Neural cell (in vitro differentiated cells): ENCODE measurements around the gene SOCS7. TPM values are rescaled to one million over a fixed set of nuclear protein-coding genes. Genes with fewer than 3 reads are reported as not detected.

Source experiments
- H2AFZ ChIP-seq: fragments of 200-600, 300-800 bp; sonication (generic), shearing (Covaris generic); 2 replicates; pipeline ENCODE4 v1.6.0; 2014; ENCODE audit warnings: low read depth, mild to moderate bottlenecking, antibody characterized with exemption, low read length, moderate library complexity
- H3F3A ChIP-seq: fragments of 200-600 bp; shearing (Covaris generic); 2 replicates; pipeline ENCODE4 v1.6.1; 2016; ENCODE audit warnings: mild to moderate bottlenecking, moderate library complexity, mixed read lengths, antibody characterized with exemption, low read length; ENCODE audit not compliant: insufficient read depth, poor library complexity, severe bottlenecking
- H3K27ac ChIP-seq: fragments of 200-600, 300-800 bp; sonication (generic), shearing (Covaris generic); 2 replicates; pipeline ENCODE4 v1.5.1; 2014; ENCODE audit warnings: mild to moderate bottlenecking, low read length, moderate library complexity
- H3K27me3 ChIP-seq: fragments of 300-800, 200-600 bp; sonication (generic), shearing (Covaris generic); 2 replicates; pipeline ENCODE4 v1.6.0; 2014; ENCODE audit warnings: mild to moderate bottlenecking, low read depth, low read length, moderate library complexity; ENCODE audit not compliant: insufficient read depth
- H3K36me3 ChIP-seq: fragments of 300-800, 200-600 bp; sonication (generic), shearing (Covaris generic); 2 replicates; pipeline ENCODE4 v1.5.1; 2014; ENCODE audit warnings: mild to moderate bottlenecking, antibody characterized with exemption, low read length, moderate library complexity; ENCODE audit not compliant: insufficient read depth
- H3K4me2 ChIP-seq: fragments of 300-800, 200-600 bp; sonication (generic), shearing (Covaris generic); 2 replicates; pipeline ENCODE4 v1.6.0; 2014; ENCODE audit warnings: mild to moderate bottlenecking, low read length
- H3K4me3 ChIP-seq: fragments of 300-800, 200-600 bp; sonication (generic), shearing (Covaris generic); 2 replicates; pipeline ENCODE4 v1.5.1; 2014; ENCODE audit warnings: mild to moderate bottlenecking, low read length, moderate library complexity
- H3K79me2 ChIP-seq: fragments of 200-600 bp; shearing (Covaris generic); replicated peaks from 2 replicates; pipeline ENCODE4 v1.6.0; 2014; ENCODE audit warnings: mild to moderate bottlenecking, low read length, moderate library complexity; ENCODE audit not compliant: insufficient read depth
- H3K9ac ChIP-seq: fragments of 300-800, 200-600 bp; sonication (generic), shearing (Covaris generic); 2 replicates; pipeline ENCODE4 v1.6.1; 2016; ENCODE audit warnings: mild to moderate bottlenecking, low read length, mixed read lengths
- H3K9me2 ChIP-seq: fragments of 200-600 bp; shearing (Covaris generic); 2 replicates; pipeline ENCODE4 v1.6.1; 2016; ENCODE audit warnings: mild to moderate bottlenecking, low read length, mixed read lengths; ENCODE audit not compliant: insufficient read depth
- H3K9me3 ChIP-seq: fragments of 200-600, 300-800 bp; sonication (generic), shearing (Covaris generic); 2 replicates; pipeline ENCODE4 v1.6.1; 2016; ENCODE audit warnings: mild to moderate bottlenecking, mixed run types, low read length, moderate library complexity, mixed read lengths
- H4K20me1 ChIP-seq: fragments of 200-600 bp; shearing (Covaris generic); 2 replicates; pipeline ENCODE4 v1.6.1; 2016; ENCODE audit warnings: mild to moderate bottlenecking, mixed run types; ENCODE audit not compliant: insufficient read depth
- EP300 ChIP-seq: fragments of 450-650 bp; conservative IDR thresholded peaks from 2 replicates; pipeline ENCODE4 v1.6.1; 2014; ENCODE audit warnings: antibody characterized with exemption, mild to moderate bottlenecking, moderate library complexity; ENCODE audit not compliant: poor library complexity, severe bottlenecking
- EZH2 ChIP-seq: fragments of 200-600, 300-800 bp; shearing (Covaris generic), sonication (generic); IDR thresholded peaks from 2 replicates; pipeline ENCODE4 v1.6.1; 2014; ENCODE audit warnings: antibody characterized with exemption, low read length, borderline replicate concordance, mild to moderate bottlenecking; ENCODE audit not compliant: insufficient read depth, poor library complexity, severe bottlenecking
- MXI1 ChIP-seq: fragments of 450-650 bp; conservative IDR thresholded peaks from 2 replicates; pipeline ENCODE4 v1.6.1; 2014; ENCODE audit warnings: antibody characterized with exemption, mild to moderate bottlenecking; ENCODE audit not compliant: poor library complexity, severe bottlenecking
- POLR2AphosphoS5 ChIP-seq: IDR thresholded peaks from 2 replicates; pipeline ENCODE4 v1.6.1; 2012
- RAD21 ChIP-seq: fragments of 450-650 bp; conservative IDR thresholded peaks from 2 replicates; pipeline ENCODE4 v1.6.1; 2014; ENCODE audit warnings: antibody characterized with exemption, mild to moderate bottlenecking, moderate library complexity
- SMC3 ChIP-seq: fragments of 450-650 bp; conservative IDR thresholded peaks from 2 replicates; pipeline ENCODE4 v1.6.1; 2014; ENCODE audit warnings: antibody characterized with exemption, mild to moderate bottlenecking, moderate library complexity; ENCODE audit not compliant: poor library complexity
- TAF1 ChIP-seq: IDR thresholded peaks from 2 replicates; pipeline ENCODE4 v1.6.1; 2012; ENCODE audit warnings: low read depth
- polyA plus RNA-seq: library from polyadenylated mRNA; depleted of rRNA; stranded (reverse); fragments of >200 nt; gene quantifications from 2 replicates; pipeline ENCODE4 v1.2.3, GENCODE V29; 2014
- TF ChIP-seq, protein P1 (sequence below): IDR thresholded peaks from 2 replicates; pipeline ENCODE4 v1.6.1; 2012; ENCODE audit warnings: borderline replicate concordance
- TF ChIP-seq, protein P2 (sequence below): fragments of 450-650 bp; IDR thresholded peaks from 2 replicates; pipeline ENCODE4 v1.5.1; 2014; ENCODE audit warnings: antibody characterized with exemption, mild to moderate bottlenecking, moderate library complexity; ENCODE audit not compliant: poor library complexity, severe bottlenecking

The SOCS7 gene
- polyA plus RNA-seq, 1 donor from 2014 or later = 23.7 TPM

- Histone ChIP-seq H3K4me3 (peak overlapping the region; percentile 99), H3K36me3 (no peaks in the 10 kb centered on the region), H2AFZ (no peak overlapping the region), H4K20me1 (peaks cover 4% of the 10 kb centered on the region), H3K9me3 (no peaks in the 10 kb centered on the region), H3K27me3 (no peaks in the 10 kb centered on the region), H3F3A (no peaks in the 10 kb centered on the region), H3K4me2 (peak overlapping the region; percentile 81), H3K27ac (peak overlapping the region; percentile 63), H3K9me2 (no peaks in the 10 kb centered on the region), H3K79me2 (peaks cover 47% of the 10 kb centered on the region), H3K9ac (peak overlapping the region; percentile 86)
- TF ChIP-seq TAF1 = no peak
- TF ChIP-seq RAD21 = no peak
- no peak for TF ChIP-seq SMC3
- TF ChIP-seq, protein P1, sequence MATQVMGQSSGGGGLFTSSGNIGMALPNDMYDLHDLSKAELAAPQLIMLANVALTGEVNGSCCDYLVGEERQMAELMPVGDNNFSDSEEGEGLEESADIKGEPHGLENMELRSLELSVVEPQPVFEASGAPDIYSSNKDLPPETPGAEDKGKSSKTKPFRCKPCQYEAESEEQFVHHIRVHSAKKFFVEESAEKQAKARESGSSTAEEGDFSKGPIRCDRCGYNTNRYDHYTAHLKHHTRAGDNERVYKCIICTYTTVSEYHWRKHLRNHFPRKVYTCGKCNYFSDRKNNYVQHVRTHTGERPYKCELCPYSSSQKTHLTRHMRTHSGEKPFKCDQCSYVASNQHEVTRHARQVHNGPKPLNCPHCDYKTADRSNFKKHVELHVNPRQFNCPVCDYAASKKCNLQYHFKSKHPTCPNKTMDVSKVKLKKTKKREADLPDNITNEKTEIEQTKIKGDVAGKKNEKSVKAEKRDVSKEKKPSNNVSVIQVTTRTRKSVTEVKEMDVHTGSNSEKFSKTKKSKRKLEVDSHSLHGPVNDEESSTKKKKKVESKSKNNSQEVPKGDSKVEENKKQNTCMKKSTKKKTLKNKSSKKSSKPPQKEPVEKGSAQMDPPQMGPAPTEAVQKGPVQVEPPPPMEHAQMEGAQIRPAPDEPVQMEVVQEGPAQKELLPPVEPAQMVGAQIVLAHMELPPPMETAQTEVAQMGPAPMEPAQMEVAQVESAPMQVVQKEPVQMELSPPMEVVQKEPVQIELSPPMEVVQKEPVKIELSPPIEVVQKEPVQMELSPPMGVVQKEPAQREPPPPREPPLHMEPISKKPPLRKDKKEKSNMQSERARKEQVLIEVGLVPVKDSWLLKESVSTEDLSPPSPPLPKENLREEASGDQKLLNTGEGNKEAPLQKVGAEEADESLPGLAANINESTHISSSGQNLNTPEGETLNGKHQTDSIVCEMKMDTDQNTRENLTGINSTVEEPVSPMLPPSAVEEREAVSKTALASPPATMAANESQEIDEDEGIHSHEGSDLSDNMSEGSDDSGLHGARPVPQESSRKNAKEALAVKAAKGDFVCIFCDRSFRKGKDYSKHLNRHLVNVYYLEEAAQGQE = no peak
- TF ChIP-seq POLR2AphosphoS5 = no peak
- TF ChIP-seq EP300 = no peak
- TF ChIP-seq MXI1 = no peak
Measured at GRCh38 chr17:38352245-38353085, 821 bp downstream of the SOCS7 start.

GRCh38 chr17:38353086-38353604, 1.5 kb downstream of the SOCS7 start:
- peak overlapping the region; percentile 81 for H3K4me2 ChIP-seq
- peak overlapping the region; percentile 63 for H3K27ac ChIP-seq
- peaks cover 54% of the 10 kb centered on the region for H3K79me2 ChIP-seq
- H3K4me3 ChIP-seq = peak overlapping the region; percentile 99
- TF ChIP-seq, protein P1 = no peak
- TF ChIP-seq, protein P2, sequence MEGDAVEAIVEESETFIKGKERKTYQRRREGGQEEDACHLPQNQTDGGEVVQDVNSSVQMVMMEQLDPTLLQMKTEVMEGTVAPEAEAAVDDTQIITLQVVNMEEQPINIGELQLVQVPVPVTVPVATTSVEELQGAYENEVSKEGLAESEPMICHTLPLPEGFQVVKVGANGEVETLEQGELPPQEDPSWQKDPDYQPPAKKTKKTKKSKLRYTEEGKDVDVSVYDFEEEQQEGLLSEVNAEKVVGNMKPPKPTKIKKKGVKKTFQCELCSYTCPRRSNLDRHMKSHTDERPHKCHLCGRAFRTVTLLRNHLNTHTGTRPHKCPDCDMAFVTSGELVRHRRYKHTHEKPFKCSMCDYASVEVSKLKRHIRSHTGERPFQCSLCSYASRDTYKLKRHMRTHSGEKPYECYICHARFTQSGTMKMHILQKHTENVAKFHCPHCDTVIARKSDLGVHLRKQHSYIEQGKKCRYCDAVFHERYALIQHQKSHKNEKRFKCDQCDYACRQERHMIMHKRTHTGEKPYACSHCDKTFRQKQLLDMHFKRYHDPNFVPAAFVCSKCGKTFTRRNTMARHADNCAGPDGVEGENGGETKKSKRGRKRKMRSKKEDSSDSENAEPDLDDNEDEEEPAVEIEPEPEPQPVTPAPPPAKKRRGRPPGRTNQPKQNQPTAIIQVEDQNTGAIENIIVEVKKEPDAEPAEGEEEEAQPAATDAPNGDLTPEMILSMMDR = no peak
- TF ChIP-seq RAD21 (no peak), MXI1 (no peak), POLR2AphosphoS5 (no peak), EP300 (no peak), EZH2 (no peak), SMC3 (no peak), TAF1 (no peak)
- no peak overlapping the region for H2AFZ ChIP-seq
- no peaks in the 10 kb centered on the region for H3K9me3 ChIP-seq
- peak overlapping the region; percentile 86 for H3K9ac ChIP-seq
- H3F3A ChIP-seq = no peaks in the 10 kb centered on the region
- no peaks in the 10 kb centered on the region for H3K27me3 ChIP-seq
- H3K36me3 ChIP-seq = no peaks in the 10 kb centered on the region
- H4K20me1 ChIP-seq = peaks cover 4% of the 10 kb centered on the region
- no peaks in the 10 kb centered on the region for H3K9me2 ChIP-seq
